ENCODE measurements around the gene RFX4.
"Not testable (repeated sequence)": the region's sequence is repeated elsewhere in the genome, so short reads cannot be mapped to it uniquely, and the experiment has no call there.

The RFX4 gene

DNA sequence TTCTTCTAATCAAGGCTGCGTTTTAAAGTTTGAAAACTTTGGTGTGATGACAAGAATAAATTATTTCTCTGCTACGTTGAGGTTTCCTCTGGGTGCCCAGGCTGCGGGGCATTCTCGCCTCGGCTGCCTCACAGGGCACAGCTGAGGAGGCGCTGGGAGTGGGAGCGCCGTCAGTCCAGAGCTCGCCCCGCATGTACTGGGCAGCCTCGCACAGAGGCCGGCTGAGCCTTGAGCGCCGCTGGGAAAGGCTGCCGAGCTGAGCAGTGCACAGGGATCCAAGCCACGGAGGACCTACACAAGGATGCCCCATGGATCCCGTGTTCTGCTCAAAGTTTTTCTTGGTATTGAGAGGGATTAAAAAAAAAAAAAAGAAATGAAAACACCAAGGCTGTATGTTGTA, 11.6 kb downstream of the RFX4 start:
- no peak for DNase-seq

DNA sequence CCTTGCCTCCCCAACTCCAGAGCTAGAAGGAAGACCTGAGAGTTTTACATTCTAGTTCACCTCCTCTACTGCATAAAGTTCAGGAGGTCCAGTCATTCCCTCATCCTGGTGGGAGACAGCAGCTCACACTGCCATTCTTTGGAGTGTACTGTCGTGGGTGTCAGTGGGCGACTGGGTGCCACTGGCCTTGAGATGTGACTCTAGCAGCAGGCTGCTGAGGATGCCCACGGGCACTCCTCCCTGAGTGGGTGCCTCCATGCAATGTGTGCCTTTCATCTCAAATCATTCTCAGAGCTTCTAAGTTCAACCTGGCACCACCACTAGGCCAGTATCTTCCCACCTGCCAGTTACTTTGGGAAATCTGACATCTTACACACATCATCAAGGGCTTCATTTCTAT, 12.5 kb downstream of the RFX4 start:
- no peak for DNase-seq

DNA sequence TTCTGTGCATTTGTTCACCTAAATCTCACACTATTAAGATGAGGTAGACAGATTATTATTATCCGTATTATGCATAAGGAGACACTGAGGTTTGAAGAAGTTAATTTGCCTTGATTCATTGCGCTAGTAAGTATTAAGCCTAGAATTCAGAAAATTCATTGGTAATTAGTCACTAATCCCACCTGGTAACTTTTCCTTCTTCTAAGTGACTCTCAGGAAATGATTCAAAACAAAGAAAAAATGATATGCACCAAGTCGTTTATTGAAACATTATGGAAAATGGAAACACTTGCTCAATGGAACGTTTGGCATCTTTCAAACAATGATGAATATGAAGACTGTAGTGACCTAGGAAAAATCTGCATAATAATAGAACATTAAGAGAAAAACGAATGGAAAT, 15.2 kb downstream of the RFX4 start:
- DNase-seq, result no peak

DNA sequence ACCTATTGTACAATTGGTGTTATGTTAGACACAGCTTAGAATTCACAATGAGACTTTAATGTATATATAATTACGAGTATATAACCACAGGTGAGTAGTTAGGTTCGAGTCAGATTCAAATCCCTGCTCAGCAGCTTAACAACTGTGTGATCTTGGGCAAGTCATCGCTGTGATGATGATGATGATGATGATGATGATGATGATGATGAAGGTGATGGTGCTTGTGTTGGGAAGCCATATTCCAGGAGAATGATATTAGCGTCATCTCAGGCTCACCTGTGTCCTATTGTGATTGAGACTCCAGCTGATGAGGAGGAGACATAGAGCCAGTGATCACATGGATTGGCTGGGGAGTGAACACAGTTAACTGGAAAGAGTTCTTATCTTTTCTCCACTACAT, 16.5 kb downstream of the RFX4 start:
- DNase-seq, result no peak

DNA sequence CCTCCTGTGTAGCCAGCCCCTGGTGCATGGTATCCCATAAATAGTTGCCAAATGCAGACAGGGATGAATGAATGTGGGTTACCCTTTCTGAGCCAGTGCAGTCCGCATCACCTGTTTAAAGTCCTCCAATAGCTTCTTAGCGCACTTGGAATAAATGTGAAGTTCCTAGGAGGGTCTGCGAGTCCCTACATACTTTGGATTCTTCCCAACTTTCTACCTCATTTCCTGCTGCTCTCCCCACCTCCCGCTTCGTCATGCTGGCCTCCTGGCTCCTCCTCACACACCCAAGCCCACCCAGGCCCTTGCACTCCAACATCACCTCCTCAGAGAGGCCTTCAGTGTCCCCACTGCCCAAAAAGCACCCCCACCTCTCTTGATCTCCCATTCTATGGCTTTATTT, 17.7 kb downstream of the RFX4 start:
- DNase-seq, result no peak

DNA sequence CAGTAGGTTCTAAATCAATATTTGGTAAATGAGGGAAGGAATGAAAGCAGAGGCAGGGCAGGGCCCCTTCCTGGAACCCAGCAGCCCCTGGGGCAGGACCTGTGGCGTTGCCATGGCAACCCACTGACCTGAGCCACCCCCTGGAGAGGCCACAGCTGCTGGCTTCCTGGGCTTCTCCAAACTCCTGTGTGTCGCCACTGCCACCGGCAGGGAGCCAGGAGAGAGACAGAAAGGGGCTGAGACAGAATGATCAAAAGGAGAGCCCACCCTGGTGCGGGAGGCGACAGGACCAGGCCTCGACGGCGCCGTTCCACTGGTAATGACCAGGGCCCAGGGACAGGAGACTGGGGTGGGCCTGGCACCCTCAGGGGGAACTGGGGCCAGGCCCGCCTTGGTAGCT, 18.2 kb downstream of the RFX4 start:
- no peak for DNase-seq

DNA sequence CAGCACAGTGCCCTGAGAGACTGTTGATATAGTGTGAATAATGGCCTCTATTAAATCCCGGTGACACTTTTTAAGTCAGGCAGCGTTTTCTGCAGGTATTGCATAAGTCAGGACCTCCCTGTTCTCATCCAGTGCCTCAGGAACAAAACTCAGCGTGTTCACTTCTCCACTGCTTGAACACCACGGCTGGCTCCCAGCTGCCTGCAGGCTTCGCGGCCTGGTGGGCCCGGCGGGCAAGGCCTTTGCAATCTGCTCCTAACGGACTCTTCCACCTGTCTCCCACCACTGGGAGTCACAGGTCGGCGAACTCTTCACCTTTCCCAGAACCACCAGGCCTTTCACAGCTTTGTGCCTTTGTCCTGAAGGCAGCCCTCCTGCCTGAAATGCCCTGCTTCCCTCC, 18.7 kb downstream of the RFX4 start:
- no peak for DNase-seq

DNA sequence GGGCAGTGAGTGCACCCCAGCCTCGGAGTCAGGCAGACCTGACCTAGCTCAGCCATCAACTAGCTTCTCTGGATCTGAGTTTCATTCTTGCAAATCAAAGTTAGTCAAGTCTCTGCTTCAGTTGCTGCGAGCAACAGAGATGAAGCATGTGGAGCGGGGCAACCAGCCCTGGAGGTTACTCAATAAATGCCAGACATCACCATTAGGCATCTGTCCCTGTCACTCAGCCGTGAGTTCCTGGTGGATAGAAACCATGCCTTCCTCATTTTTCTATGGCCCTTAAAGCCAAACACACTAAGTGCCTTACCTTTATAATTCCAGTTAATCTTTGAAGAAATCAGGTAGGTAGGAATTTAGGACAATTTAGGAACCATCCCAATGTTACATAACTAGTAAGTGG, 19.3 kb downstream of the RFX4 start:
- no peak for DNase-seq

DNA sequence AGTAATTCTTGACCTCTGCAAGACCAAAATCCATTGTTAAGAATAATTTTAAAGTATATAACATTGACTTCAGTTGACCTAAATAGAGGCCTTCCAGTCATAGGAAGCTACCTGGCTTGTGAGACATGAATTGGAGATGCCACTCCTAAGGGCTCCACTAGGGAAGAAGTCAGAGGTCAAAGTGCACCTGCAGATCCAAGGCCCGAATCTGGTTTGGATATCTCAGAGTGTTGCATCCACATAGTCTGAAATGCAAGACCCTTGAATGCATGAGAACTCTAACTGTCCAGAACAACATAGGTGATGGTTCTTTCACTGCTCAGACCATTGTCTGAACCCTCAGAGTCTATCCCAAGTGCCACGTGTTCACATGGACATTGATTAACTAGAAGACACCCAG, 22.4 kb downstream of the RFX4 start:
- no peak for DNase-seq

DNA sequence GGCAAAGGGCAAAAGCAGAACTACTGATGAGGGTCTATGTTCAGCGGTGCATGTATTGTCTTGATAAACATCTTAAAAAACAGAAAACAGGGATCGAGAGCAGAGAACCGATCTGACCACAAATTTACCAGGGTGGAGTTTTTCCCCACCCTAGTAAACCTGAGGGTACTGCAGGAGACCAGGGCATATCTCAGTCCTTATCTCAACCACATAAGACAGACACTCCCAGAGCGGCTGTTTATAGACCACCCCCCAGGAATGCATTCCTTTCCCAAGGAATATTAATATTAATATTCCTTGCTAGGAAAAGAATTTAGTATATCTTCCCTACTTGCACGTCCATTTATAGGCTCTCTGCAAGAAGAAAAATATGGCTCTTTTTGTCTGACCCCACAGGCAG, 37.8 kb downstream of the RFX4 start:
- DNase-seq, result not testable (repeated sequence)

DNA sequence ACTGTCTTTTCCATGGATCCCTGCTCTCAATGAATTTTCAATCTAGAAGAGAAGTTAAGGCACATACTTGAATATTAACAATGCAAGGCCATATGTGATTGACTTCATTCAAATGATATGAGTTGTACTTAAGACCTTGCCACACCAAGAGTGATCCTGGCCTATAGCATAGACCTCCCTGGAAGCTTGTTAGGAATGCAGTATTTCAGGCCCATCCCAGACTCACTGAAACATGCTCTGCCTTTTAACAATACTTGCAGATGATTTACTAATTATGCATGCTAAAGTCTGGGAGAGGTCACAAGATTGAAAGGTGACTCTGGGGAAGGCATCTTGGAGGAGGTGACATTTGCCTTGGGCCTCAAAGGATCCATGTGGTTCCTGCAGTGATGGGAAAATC, 43.2 kb downstream of the RFX4 start:
- no peak for DNase-seq

DNA sequence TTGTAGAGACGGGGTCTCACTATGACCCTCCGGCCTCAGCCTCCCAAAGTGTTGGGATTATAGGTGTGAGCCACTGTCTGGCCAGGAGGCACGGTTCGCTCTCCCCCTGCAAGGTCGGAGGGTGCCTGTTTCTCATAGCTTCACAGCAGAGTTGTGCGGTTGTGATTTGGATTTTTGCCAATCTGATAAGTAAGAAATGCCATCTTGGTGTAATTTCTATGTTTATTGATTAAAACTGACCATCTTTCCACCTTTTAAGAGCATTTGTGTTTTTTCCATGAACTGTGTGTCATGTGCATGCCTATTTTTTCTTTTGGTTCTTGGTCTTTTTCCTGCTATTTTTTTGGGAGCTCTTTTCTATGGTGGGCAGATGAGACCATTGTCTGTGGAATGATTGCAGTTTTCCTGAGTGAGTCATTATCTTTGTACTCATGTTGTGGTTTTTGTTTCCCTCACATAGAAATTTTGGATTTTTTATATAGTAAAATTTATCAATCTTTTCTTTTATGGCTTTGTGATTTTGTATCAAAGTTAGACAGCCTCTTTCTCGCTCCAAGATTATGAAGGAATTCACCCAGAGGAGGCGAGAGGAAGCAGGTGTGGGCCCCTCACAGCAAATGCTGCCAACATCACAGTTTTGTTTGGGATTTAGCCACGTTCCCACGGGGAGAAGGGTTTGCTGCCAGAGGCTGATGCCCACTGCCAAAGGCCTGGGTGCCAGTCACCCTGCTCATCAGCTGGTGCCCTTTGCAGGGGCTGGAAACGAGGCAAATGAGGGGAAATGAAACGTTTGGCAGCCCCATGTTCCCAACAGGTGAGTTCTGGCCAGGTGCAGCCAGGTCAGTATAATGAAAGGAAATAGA, 47.2 kb downstream of the RFX4 start:
- DNase-seq, result no peak

DNA sequence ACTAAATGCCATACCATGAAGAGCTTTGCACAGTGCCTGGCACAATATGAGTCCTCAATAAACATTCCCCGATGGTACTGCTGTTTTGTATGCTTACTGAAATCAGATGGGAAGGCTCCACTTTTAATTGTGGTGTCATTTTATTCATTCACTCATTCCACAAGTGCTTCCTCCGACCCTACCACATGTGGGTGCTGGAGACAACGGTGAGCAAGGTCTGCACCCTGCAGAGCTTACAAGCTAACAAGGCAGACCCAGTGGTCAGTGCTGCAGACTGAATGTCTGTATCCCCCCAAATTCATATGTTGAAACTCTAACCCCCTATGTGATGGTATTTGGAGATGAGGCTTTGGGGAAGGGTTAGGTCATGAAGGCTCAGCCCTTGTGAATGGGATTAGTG, 48.3 kb downstream of the RFX4 start:
- no peak for DNase-seq

DNA sequence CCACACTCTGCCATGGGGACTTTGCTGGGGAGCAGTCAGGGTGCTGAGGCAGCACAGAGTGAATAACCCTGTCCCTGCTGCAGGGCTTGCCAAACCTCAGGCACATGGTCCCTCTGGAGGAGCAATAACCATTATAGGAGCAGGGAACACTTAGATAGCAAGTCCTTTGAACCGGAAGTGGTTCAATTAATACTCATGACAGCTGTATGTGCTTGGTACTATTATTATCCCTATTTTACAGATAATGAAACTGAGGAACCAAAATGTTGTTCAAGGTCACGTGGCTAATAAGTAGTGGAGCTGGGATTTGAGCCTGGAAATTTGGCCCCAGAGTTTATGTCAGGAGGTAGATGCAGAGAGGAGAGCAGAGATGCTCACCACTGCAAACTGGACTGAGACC, 49.0 kb downstream of the RFX4 start:
- no peak for DNase-seq

DNA sequence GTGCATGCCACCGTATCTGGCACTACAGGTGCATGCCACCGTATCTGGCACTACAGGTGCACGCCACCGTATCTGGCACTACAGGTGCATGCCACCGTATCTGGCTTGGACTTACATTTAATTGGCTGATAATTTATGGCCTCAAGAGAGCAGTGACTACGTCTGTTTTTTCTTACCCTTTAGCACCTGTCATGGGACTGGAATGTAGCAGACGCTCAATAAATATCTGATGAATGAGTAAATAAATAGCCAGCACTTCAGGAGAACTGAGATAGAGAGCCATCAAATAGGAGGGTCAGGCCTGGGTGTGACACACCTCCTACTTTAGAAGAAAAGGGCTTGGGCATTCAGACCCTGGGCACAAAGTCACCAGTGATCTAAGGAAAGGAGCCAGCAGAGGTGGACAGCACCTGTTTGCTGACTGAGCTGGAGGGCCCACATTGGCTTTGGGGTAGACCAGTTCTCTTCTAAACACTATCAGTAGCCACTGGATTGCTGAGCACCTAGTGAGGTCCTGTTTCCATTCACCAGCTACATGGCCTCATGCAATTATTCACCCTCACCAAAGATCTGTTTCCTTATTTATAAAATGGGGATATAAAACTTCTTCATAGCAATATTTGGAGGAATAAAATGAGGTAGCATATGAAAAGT, 50.1 kb downstream of the RFX4 start:
- DNase-seq, result no peak

DNA sequence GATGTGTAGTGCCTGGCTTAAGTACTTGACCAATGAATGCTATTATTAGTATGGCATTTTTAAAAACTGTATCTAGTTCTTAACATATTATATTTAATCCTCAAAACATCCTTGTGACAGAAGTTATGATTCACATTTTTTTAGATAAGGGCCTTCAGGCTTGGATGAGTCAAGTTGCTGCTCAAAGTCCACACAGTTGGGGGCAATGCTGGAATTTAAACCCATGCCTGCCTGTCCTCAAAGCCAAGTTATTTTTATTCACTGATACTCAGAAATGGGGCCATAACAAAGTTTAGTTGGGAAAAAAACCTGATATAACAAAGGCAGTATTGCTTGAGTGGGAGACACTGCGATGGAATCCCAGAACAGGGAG, 50.6 kb downstream of the RFX4 start:
- no peak for DNase-seq

DNA sequence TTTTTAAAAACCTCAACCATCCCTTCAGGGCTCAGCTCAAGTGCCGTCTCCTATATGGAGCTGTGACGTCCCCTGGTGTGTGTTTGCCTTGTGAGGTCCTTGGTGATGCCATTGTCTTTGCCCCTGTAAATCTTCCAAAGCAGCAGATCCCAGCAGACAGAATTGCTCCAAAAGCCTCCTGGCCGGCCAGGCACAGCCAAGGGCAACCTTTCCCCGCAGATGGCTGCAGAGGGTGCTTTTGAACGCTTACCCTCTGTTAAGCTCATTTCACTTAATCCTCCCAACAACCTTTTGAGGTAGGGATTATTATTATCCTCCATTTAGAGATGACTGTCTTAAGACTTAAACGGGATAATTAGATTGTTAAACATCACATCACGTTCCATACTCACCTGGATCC, 51.4 kb downstream of the RFX4 start:
- DNase-seq, result no peak

DNA sequence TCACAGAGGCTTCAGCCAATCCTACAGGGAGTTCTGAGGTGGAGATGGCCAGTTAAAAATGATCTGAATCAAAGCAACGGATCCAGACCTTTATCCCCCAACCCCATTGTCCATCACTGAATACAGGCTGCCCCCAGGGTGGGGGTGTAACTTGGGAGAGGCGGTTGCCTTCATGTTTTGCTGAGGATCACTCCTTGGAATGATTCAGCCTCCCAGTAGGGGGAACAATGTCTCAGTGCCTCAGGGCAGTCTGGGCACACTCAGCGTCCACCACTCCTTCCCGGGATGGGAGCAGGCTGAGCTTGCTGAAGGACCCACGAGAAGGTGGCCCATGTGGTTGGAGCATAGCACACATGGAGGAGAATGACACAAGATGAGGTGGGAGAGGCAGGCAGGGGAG, 60.2 kb downstream of the RFX4 start:
- DNase-seq, result no peak

DNA sequence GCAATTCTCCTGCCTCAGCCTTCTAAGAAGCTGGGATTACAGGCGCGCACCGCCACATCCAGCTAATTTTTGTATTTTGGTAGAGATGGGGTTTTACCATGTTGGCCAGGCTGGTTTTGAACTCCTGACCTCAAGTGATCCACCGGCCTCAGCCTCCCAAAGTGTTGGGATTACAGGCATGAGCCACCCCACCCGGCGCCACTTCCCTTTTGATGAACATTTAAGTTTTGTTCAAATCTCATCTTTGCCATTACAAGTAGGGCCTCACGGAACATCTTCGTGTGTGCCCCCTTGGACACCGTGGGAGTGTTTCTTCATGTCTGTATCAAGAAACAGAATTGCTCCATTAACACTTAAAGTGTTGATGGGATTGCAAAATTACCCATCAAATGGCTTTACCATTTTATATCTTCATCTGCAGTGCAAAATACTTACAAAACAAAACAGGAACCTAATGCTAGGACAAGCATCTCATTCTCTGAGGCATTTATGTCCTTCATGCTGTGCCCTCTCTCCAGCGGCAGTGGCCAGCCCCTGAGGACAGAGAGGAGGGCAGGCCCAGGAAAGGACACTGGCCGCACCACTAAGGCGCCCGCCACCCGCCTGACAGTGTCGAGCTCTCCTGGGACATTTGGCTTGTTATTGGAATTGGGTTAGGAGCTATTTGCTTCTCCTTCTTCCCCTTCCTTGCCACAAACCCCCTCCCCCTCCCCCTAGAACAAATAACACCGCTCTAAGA, 61.7 kb downstream of the RFX4 start:
- DNase-seq, result no peak

DNA sequence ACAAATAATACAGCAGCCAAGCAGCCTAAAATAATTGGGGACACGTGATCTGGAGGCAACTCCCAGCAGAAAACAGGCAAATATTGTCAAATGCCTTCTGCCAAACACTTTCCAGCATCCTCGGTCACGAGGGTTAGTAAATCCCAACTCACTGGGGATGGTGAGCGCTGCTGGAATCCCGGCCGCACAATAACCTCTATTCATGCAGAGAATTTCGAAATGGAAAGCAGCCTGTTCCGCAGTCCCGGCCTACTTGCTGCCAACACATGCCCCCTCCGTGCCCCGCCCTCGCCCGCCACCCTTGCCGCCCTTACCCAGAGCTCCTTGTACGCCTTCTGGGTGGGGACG, 62.2 kb downstream of the RFX4 start:
- peak; percentile 11 for DNase-seq

DNA sequence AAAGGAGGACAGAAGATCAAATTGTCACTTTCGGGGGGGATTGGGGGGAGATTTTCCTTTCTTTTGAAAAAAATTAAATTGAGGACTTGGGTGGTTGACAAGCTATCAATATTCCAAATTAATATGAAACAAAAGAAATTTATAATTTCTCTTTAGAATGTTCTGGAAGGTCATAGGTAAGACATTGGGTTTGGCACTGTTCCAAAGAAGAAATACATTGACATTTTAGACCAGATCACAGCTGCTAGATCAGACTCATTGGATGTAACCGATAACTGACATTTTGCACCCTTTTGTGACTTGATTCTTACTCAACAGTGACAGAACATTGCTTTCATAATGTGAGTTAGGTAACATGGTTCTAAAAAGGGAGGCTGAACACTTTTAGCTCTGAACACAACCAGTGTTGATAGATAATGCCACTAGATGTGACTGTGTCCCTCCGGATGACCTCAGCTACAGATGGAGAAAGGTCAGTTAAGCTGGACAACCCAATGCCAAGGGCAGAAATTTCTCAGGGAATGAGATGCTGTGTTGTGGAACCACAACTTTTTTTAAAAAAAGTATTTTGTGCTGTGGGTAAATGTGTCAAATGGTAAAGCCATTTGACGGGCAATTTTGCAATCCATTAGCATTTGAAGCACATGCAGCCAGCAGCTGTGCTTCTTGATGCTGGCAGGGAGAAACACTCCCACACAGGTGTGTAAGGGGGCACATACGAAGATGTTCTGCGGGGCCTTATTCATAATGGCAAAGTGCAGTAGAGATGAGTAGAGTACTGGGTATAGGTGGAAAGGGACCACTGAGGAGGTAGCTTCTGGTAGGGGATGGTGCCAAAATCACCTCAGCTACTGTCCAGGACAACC, 62.9 kb downstream of the RFX4 start:
- no peak for DNase-seq

DNA sequence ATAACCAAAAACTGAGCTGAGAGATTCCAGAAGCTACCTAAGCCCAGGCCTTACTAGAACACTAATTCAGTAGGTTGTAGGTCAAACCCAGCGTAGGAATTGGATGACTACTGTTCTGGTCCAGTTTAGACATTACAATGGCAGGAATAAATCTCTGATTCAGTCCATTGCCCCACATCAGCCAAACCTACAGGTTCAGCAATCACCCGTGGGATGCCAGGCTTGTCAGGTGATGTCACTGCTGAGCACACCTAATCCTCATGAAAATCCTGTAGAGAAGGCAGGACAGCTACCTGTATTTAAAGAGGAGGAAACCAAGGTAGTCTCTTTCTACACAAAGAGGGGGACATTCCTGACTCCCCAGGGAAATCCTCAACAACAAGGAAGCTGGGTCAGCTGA, 63.7 kb downstream of the RFX4 start:
- no peak for DNase-seq

DNA sequence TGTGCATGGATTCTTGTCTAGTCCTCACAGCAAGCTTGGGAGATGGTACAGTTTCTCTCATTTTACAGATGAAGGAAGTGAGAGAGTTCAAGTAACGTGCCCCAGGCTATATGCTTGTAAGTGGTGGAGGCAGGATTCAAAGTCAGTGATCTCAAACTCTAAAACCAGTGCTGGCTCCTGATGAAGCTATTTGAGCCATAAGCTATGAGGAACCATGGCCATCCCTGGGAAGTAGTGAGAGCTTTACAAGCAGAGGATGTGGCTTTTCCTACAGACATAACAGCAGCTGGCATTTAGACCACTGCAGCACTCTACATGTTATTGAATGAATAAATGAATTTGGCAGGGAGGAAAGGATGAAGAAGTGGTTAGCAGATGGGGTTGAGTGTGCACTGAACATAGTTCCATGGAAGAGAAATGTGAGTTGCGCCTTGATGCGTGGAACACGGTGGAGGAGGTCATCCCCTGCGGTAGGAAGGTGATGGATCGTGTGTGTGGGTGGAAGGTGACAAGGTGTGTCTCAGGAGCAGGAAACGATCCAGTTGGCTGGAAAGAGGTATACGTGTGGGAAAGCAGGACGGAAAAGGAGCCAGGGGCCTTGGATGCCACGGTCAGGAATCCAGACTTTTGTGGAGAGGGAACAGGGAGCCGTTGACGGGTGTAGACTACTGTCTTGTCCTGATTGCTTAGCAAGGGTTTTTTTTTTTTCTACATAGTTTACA, 65.2 kb downstream of the RFX4 start:
- no peak for DNase-seq
